IPS-18c (cell line): ENCODE measurements around the gene ADAM12.
A peak's percentile ranks its signal among the peaks of the same experiment; 100 is the strongest.
"Not testable (repeated sequence)": the region's sequence is repeated elsewhere in the genome, so short reads cannot be mapped to it uniquely, and the experiment has no call there.

ENCODE experiments used
- H3K4me3 ChIP-seq: 2 replicates; pipeline ENCODE4 v1.7.0; 2013; ENCODE audit warnings: low read depth, mild to moderate bottlenecking, low read length, moderate library complexity; ENCODE audit not compliant: insufficient read depth
- H3K9me3 ChIP-seq: one replicate; pipeline ENCODE4 v1.6.1; 2013; ENCODE audit warnings: mild to moderate bottlenecking, low read length, moderate library complexity; ENCODE audit not compliant: control insufficient read depth, insufficient read depth

ADAM12 gene

GRCh38 chr10:126387041-126387921 lies 996 bp downstream of the ADAM12 start:
- no peaks in the 10 kb centered on the region for H3K9me3 ChIP-seq
- peak overlapping the region; percentile 61 for H3K4me3 ChIP-seq

GRCh38 chr10:126384269-126384873 lies 3.9 kb downstream of the ADAM12 start:
- H3K4me3 ChIP-seq: no peak overlapping the region
- no peaks in the 10 kb centered on the region for H3K9me3 ChIP-seq

DNA sequence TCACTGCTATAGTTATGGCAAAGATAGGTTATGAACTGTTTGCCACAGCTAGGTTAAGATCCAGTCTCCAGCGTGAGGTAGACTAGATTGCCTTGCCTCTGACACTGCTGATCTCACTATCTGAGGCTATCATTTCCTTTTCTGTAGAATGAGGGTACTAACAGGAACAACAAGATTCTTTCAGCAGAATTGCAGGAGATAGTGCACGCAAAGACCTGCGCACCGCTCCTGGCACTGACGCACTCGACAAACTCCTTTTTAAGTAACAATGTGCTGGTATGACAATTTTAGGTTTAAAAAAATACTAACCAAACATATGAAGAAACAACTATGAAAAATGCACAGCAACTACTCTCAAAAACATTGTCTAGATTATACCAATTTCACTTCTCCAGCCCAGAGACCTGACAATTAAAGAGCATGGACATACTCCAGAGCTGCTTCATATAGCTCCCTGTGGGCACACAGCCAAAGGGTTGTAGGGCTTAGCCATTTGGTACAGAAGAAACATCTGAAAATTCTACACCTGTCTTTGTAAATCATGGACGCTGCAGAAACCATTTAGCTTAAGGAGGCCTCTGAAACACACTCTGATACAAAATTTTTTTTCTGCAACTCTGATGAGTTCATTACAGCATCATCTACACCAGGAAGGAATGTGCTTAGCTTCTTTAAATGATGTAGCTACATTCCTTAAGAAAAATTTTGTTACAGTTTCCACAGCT lies 7.8 kb downstream of the ADAM12 start:
- Histone ChIP-seq H3K9me3 (no peaks in the 10 kb centered on the region), H3K4me3 (no peak overlapping the region)

GRCh38 chr10:126379166-126379565 lies 9.1 kb downstream of the ADAM12 start:
- H3K9me3 ChIP-seq, H3K4me3 ChIP-seq: not testable (repeated sequence)

- H3K4me3 ChIP-seq: no peak overlapping the region
- no peaks in the 10 kb centered on the region for H3K9me3 ChIP-seq
Measured at GRCh38 chr10:126376956-126377355, 11.3 kb downstream of the ADAM12 start.

GRCh38 chr10:126375926-126376554 lies 12.2 kb downstream of the ADAM12 start:
- Histone ChIP-seq H3K4me3 (no peak overlapping the region), H3K9me3 (no peaks in the 10 kb centered on the region)

DNA sequence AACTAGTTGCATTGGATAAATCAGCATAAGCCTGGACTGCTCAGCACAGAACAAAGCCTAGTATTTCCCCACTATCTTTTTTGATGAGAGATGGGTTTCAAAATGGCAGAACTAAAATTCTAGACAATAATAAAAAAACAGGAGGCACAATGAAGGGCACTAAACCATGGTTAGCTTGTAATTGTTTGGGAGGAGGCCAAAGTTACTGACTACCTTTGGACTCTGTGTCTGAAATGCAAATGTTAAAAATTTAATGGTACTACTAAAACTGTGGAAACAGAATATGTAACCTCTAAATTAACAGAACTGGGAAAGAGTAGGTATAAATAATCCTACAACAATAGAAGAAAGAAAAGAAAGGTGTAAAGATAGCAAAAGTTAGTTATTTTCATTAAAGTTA lies 13.0 kb downstream of the ADAM12 start:
- no peak overlapping the region for H3K4me3 ChIP-seq
- no peaks in the 10 kb centered on the region for H3K9me3 ChIP-seq

GRCh38 chr10:126374435-126374834 lies 13.8 kb downstream of the ADAM12 start:
- Histone ChIP-seq H3K4me3 (no peak overlapping the region), H3K9me3 (no peaks in the 10 kb centered on the region)

- Histone ChIP-seq H3K4me3 (no peak overlapping the region), H3K9me3 (no peaks in the 10 kb centered on the region)
Measured at GRCh38 chr10:126373972-126374371, 14.3 kb downstream of the ADAM12 start.

DNA sequence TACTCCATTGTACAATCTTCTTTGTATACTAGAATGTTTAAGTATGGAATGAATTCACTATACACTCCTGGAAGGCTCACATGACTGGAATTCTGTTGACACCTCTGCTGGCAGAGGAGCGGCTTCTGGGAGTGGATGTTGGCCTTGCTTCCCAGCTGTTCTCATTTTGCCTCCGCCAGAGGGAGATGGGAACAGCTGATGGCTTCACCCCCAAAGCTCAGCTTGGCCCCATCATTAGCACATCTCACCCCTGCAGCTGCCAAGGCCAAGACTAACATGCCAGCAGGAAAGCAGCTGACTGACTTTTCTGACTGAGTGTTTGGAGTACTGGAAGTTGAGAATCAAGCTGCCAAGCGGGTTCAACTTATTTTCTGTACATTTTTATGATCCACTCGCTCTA lies 15.1 kb downstream of the ADAM12 start:
- Histone ChIP-seq H3K9me3 (no peaks in the 10 kb centered on the region), H3K4me3 (no peak overlapping the region)

- H3K9me3 ChIP-seq: no peaks in the 10 kb centered on the region
- H3K4me3 ChIP-seq: no peak overlapping the region
Measured at GRCh38 chr10:126372396-126372795, 15.9 kb downstream of the ADAM12 start.

DNA sequence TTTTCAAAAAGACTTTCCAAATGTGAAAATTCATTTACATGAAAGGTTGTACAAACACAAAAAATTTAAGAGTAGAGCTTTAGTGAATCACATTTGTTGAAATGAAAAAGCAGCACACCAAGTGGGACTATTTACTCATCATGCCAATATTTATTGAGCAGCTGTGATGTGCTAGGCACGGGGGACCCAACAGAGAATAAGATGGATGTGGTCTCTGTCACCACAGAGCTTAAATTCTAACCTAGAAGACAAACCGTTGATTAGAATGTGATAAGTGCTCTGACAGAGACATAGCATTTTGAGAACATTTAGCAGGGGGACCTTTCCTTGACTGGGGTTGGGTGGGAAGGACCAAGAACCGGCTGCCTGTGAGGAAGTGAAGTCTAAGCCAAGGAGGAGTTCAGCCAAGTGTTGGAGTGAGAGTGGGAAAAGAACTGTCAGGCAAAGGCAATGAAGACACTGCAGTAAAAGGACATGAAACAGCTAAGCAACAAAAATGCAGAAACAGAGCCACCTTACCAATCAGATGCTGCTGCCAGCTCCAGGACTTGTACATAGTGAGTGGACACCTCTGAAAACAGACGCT lies 19.1 kb downstream of the ADAM12 start:
- H3K4me3 ChIP-seq: no peak overlapping the region
- H3K9me3 ChIP-seq: no peaks in the 10 kb centered on the region

DNA sequence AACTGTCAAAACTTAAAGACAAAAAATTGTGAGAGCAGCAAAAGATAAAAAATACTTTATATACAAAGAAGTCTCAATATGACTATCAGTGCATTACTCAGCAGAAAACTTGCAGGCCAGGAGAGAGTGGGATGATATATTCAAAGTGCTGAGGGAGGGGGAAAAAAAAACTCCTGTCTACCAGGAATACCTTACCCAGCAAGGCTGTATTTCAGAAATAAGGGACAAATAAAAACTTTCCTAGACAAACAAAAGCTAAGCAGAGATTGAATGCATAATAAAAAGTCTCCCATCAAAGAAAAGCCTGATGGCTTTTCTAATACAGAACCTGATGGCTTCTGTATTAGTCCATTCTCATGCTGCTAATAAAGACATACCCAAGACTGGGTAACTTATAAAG lies 31.1 kb downstream of the ADAM12 start:
- Histone ChIP-seq H3K9me3 (peaks cover 4% of the 10 kb centered on the region), H3K4me3 (no peak overlapping the region)

DNA sequence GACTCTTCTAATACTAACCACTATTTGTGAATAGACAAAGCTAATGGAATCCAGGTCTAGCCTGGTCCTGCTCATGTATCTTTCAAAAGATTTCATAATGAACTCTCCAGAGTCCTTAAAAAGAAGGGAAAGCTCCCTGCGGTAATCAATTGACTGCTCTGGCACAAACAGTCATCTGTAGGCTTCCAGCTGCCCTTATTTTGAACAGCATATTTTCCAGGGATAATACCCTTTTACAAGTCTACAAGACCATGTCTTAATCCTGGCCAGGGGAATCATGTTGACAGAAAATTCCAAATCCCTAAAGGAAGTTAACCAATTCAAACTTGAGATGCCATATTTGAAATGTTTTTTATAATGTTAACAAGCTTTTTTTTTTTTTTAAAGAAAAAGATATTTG lies 34.6 kb downstream of the ADAM12 start:
- Histone ChIP-seq H3K4me3 (no peak overlapping the region), H3K9me3 (peaks cover 4% of the 10 kb centered on the region)

GRCh38 chr10:126352453-126352852 lies 35.8 kb downstream of the ADAM12 start:
- no peak overlapping the region for H3K4me3 ChIP-seq
- peaks cover 4% of the 10 kb centered on the region for H3K9me3 ChIP-seq

DNA sequence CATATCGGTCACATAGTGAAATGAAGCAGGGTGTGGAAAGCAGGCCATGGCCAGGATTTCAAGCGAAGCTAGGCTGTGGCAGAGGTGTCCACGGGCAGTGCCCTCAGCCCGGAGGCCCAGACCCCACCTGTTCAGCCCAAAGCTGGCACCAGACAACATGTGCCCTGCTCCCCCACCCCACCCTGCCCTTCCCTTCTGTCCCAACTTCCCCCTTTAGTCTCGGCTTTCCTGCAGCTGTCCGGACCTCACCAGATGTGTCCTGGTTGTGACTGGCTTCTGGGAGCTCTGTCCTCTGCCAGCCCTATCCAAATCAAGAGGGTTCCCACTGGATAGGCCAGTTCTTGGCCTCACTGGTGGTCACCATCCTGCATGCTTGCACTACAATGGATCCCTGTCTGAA lies 37.3 kb downstream of the ADAM12 start:
- no peak overlapping the region for H3K4me3 ChIP-seq
- H3K9me3 ChIP-seq: no peaks in the 10 kb centered on the region

GRCh38 chr10:126350216-126350992 lies 37.9 kb downstream of the ADAM12 start:
- no peak overlapping the region for H3K4me3 ChIP-seq
- no peaks in the 10 kb centered on the region for H3K9me3 ChIP-seq
